Ascending aorta (tissue), 2 donors: Measurements from ENCODE around the gene CNIH2. TPM values are rescaled to one million over a fixed set of nuclear protein-coding genes. Genes with fewer than 3 reads are reported as not detected.
"Not testable (repeated sequence)": the region's sequence is repeated elsewhere in the genome, so short reads cannot be mapped to it uniquely, and the experiment has no call there.

ENCODE experiments used
- DNase-seq, 2 donors: peaks; one replicate each; pipeline ENCODE4 v3.0.0-alpha.2; 2019; ENCODE audit warnings: low spot score in 2 of 2
- H3K27ac ChIP-seq, 2 donors: fragments of 200-600 bp; sonication (generic); one replicate each; pipeline ENCODE4 v1.5.1; 2016 to 2017; ENCODE audit warnings: mild to moderate bottlenecking in 1 of 2
- H3K27me3 ChIP-seq: fragments of 200-600 bp; sonication (generic); one replicate; pipeline ENCODE4 v1.5.1; 2017
- H3K36me3 ChIP-seq, 2 donors: fragments of 200-600 bp; sonication (generic); one replicate each; pipeline ENCODE4 v1.5.1; 2016
- H3K4me1 ChIP-seq, 2 donors: fragments of 200-600 bp; sonication (generic); one replicate each; pipeline ENCODE4 v1.5.1; 2016 to 2017; ENCODE audit warnings: mild to moderate bottlenecking in 1 of 2
- H3K4me3 ChIP-seq, 2 donors: fragments of 200-600 bp; sonication (generic); one replicate each; pipeline ENCODE4 v1.5.1; 2016 to 2017; ENCODE audit warnings: mild to moderate bottlenecking in 1 of 2
- H3K9me3 ChIP-seq, 2 donors: fragments of 200-600 bp; sonication (generic); one replicate each; pipeline ENCODE4 v1.5.1; 2016
- CTCF ChIP-seq, 3 experiments: fragments of 200-600 bp in 2 of 3; fragments of 450-650 bp in 1 of 3; sonication (generic) in 2 of 3; IDR thresholded peaks; one replicate each; pipeline ENCODE4 v1.5.1; 2016 to 2019; ENCODE audit warnings: antibody characterized with exemption in 3 of 3, mild to moderate bottlenecking in 1 of 3, moderate library complexity in 1 of 3
- intact Hi-C: fragments of 100-400 bp; cut with DNase I; formaldehyde crosslinking; loops from one replicate; pipeline ENCODE4 v1.15.1; 2023
- total RNA-seq: library from RNA; depleted of rRNA; stranded (reverse); fragments of >200 nt; gene quantifications from one replicate; pipeline ENCODE4 v1.1.0, GENCODE V29; 2016

Gene CNIH2
- total RNA-seq, 1 donor from 2014 or later, result not detected

DNA sequence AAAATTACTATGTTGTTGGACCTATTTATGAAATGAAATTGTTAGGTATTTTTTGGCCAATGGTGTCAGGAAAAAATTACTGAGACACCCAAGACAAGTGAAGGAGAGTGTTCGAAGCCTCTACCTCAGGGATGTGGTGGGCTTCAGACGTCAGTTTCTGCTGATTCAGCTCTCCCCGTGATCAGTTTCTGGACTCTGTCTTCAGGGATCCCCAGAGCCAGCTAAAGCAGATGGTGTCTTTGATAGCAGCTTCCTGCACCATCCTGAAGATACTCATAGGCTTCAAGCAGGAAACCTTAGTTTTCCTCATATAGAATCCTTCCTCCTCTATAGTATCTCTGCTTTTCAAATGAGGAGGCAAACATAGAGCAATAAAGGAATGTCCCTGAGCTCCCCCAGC lies 31.5 kb downstream of the CNIH2 start:
- no peaks in the 10 kb centered on the region for H3K27me3 ChIP-seq
- no peak for TF ChIP-seq CTCF (IDR thresholded peaks at IDR 0.05)
- no peak overlapping the region for H3K4me3 ChIP-seq
- DNase-seq, result no peak
- H3K27ac ChIP-seq, result no peak overlapping the region
- H3K36me3 ChIP-seq, result no peaks in the 10 kb centered on the region
- H3K9me3 ChIP-seq, result no peaks in the 10 kb centered on the region
- intact Hi-C loops, result no loop called here
- H3K4me1 ChIP-seq, result peaks cover 0 to 5% of the 10 kb centered on the region in 2 donors

DNA sequence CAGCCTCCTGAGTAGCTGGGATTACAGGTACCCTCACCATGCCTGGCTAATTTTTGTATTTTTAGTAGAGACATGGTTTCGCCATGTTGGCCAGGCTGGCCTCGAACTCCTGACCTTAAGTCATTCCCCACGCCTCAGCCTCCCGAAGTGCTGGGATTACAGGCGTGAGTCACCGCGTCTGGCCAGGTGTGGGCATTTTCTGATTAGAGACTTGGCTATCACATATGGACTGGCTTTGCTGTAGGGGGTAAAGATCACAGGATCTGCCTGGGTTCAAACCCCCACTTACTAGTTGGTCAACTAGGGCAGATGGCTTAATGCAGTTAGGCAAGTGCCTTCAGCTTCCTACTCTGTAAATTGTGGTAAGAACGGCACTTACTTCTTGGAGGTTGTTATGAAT lies 32.3 kb downstream of the CNIH2 start:
- Histone ChIP-seq H3K4me3 (no peak overlapping the region), H3K36me3 (no peaks in the 10 kb centered on the region), H3K27me3 (no peaks in the 10 kb centered on the region), H3K27ac (no peak overlapping the region), H3K9me3 (no peaks in the 10 kb centered on the region), H3K4me1 (peaks cover 0 to 5% of the 10 kb centered on the region in 2 donors)
- intact Hi-C loops, result loop anchor here (5.0 kb wide), 1 partner anchor 77 kb away; no protein-coding TSS in a partner anchor
- DNase-seq, result no peak
- TF ChIP-seq CTCF (IDR thresholded peaks at IDR 0.05), result no peak

DNA sequence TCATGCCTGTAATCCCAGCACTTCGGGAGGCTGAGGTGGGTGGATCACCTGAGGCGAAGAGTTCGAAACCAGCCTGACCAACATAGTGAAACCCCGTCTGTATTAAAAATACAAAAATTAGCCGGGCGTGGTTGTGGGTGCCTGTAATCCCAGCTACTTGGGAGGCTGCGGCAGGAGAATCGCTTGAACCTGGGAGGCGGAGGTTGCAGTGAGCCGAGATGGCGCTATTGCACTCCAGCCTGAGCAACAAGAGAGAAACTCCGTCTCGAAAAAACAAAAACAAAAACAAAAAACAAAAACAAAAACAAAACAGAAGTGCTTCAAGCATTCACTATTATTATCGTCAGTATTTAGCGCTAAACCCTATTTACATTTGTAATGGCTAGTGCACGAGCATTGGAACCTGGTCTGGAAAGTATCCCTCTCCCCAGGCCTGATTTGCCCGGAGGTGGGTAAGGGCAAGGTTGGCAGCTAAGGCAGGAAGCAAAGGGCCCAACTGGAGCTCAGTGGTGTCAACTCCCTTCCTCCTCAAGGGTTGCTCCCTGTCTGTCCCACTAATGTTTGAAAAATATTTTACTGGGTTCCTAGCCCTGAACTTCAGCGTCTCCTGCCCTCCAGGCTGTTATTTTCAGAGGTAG lies 32.9 kb downstream of the CNIH2 start:
- not testable (repeated sequence) for H3K4me3 ChIP-seq, H3K9me3 ChIP-seq, H3K27ac ChIP-seq, H3K4me1 ChIP-seq, H3K27me3 ChIP-seq, H3K36me3 ChIP-seq, DNase-seq
- intact Hi-C loops, result loop anchor here (5.0 kb wide), 1 partner anchor 76 kb away; no protein-coding TSS in a partner anchor

DNA sequence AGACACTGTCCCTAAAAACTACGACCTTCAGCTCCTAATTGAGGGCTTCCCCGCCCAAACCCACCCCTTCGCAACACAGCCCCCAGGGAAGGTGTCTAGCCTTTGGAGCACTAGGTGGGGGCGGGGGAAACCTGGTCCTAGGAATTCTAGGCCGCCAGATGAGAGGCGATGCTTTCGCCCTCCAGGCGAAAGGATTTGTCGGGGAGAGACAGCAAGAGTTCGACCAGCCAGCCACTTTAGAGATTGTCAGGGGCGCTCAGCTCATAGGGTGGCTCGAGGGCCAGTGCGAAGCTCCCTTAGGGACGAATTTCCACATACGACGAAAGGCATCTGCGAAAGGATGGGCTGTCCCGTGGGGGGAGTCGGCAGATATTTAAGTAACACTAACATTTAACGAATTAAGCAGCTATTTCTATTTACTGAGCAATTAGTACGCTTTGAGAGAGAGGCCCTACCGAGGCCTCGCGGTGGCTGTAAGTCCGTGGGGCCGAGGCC lies 33.5 kb downstream of the CNIH2 start:
- no peak for DNase-seq
- H3K9me3 ChIP-seq, result no peaks in the 10 kb centered on the region
- intact Hi-C loops, result loop anchor here (5.0 kb wide), 1 partner anchor 76 kb away; no protein-coding TSS in a partner anchor
- peak overlapping the region; percentile 65 to 75 for H3K27ac ChIP-seq
- peaks cover 5 to 9% of the 10 kb centered on the region in 2 donors for H3K4me1 ChIP-seq
- no peaks in the 10 kb centered on the region for H3K36me3 ChIP-seq
- peak overlapping the region; percentile 46 to 70 for H3K4me3 ChIP-seq
- no peak for TF ChIP-seq CTCF (IDR thresholded peaks at IDR 0.05)
- H3K27me3 ChIP-seq, result no peaks in the 10 kb centered on the region

GRCh38 chr11:66311965-66312548 lies 34.1 kb downstream of the CNIH2 start:
- no peaks in the 10 kb centered on the region for H3K9me3 ChIP-seq
- peak; percentile 71 to 93 for DNase-seq
- no peaks in the 10 kb centered on the region for H3K36me3 ChIP-seq
- H3K4me1 ChIP-seq, result peaks cover 11 to 13% of the 10 kb centered on the region in 2 donors
- intact Hi-C loops, result loop anchor here (1.0 to 5.0 kb wide), 4 partner anchors 16 to 75 kb away; partner anchors contain the start of genes BRMS1 and YIF1A
- H3K4me3 ChIP-seq, result peak overlapping the region; percentile 46 to 70
- H3K27me3 ChIP-seq, result no peaks in the 10 kb centered on the region
- TF ChIP-seq CTCF (IDR thresholded peaks at IDR 0.05), result peak; percentile 80 to 98 (median 98)
- peak overlapping the region; percentile 65 to 75 for H3K27ac ChIP-seq
